T47D (cell line): ENCODE measurements around the gene ZNRF4.

Source experiments
- DNase-seq, 2 experiments: peaks; one replicate each; pipeline versions ENCODE4 v3.0.0 to v3.0.0-alpha.2; 2011 to 2012; ENCODE audit warnings: low read depth in 1 of 2, low spot score in 1 of 2
- JUND ChIP-seq: IDR thresholded peaks from 2 replicates; pipeline ENCODE4 v1.6.1; 2012; ENCODE audit warnings: low read depth
- in situ Hi-C: cut with HindIII; loops from 2 replicates; pipeline ENCODE4 v1.10.0; 2016; ENCODE audit warnings: low sequenced_read_pairs, low pct_unique_long_range_greater_than_20kb

Gene ZNRF4

DNA sequence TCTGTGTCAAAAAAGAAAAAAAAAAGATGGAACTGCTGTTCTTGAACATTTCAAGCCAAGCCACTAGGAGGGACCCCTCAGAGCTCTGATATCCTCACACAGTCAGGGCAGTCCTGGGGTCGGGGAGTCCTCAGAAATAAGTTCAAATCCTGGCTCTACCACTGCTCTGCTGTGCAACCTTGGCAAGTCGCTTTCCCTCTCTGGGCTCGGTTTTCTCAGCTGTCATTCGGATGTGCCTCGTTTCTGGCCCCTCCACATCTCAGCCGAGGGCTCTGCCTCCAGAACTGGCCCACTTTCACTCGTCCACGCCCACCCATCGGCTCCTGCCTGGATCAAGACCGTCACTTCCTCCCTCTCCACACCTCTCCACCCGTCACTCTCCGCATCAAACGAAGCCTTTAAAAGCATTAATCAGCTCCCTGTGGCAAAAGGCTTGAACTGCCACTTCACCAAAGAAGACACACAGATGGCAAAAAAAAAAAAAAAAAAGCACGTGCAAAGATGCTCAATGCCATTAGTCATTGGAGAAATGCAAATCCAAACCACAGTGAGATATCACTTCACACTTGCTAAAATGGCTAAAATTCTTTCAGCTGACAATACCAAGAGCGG, 7.4 kb upstream of the ZNRF4 start:
- no peak for TF ChIP-seq JUND
- DNase-seq, result no peak
- in situ Hi-C loops, result no loop called here

DNA sequence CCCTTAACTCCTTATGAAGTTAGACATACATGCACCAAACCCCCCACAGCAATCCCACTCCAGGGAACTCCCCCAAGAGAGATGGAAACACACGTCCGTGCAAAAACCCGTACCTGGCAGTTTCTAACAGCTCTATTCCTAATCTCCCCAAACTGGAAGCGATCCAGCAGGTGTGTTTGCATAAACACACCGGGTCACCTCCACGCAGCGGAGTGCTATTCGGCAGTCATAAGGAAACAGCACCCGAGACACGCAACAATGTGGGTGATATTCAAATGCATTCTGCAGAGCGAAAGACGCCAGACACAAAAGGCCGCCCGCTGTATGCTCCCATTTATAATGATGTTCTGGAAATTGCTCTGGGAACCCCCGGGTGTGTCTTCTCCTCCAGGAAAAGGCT, 6.8 kb upstream of the ZNRF4 start:
- in situ Hi-C loops, result no loop called here
- no peak for DNase-seq
- TF ChIP-seq JUND, result no peak

DNA sequence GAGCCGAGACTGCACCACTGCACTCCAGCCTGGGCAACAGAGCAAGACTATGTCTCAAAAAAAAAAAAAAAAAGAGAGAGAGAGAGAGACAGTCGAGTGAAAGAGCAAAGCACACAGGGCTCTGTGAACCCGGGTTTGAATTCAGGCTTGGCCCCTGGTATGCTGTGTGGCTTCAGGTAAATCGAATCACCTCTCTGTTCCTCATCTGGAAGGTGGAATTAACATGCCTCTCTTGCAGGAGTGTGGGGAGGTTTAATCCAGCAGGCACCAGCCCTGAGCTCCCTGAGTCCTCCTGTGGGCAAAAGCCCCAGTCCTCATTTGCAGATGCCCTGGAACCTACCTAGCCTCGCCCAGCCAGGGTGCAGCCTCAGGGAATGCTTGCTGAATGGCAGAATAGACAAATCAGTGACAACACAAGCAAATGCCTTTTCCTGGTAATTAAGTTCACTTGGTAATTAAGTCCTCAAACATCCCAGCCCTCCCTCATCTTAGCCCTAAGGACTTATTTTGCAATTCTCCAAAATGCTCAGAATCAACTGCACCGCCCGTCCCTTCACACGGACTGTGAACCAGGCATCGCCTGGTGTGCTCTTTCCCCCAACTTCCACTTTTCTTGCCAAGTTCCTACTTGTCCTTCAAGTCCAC, 4.6 kb upstream of the ZNRF4 start:
- in situ Hi-C loops, result no loop called here
- no peak for DNase-seq

DNA sequence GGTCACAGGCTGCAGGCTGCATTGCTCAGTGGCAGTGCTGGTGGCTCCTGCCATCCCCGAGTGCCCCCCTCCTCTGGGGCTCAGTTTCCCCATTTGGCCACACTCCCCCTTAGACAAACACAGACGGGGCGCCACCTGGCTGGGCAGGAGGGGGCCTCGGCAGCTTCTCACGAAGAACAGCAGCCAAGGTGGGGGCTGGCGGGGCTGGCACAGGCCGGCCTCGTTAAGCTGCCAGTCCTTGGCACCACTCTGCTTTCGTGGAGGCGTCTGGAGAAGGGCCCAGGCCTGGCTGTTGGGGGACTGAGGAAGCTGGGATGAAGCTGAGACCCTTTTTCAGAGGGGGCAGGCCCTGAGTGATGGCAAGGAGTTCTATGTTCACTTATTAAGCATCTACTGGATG, 3.7 kb upstream of the ZNRF4 start:
- in situ Hi-C loops, result no loop called here
- DNase-seq, result no peak
- TF ChIP-seq JUND, result no peak

More for the DNA sequence above, 4.6 kb upstream of the ZNRF4 start:
- TF ChIP-seq JUND, result no peak

DNA sequence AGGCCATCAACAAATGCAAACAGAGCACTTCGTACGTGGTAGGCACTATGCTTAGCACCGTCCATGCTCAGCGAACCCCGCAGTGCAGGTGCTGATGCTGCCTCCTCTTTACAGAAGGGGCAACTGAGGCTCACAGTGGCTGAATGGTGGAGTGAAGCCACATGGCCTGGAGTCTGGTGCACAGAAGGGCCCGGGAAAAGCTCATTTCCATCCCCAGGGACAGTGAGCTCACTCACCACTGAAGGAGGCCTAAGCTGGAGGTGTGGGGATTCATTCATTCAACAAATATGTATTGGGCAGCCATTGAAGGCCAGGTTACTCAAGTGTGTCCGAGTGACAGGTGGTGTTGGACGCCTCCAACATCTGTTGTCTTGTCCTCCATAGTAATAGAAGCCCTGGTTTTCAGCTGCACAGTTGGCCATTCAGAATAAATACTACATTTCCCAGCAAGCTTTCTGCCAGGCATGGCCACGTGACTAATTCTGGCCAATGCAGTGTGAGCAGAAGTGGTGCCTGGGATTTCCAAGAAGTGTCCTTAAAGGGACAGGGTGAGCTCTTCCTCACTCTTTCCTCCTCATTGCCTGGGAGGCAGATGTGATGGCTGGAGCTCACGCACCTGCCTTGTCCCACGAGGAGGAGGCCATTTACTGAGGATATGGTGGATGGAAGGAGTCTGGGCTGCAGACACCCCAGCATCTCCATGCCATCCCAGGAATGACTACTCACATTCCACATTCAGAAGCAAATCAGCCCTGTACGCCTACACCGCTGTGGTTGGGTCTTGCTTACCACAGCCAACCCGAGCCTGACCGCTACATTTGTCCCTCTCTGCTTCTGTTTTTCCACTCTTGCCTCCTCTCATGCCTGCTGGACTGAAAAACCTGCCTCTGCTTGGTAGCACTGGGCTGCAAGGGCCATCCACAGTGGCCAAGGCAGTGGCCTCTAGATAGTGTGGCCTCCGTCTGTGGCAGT, 2.3 kb upstream of the ZNRF4 start:
- TF ChIP-seq JUND, result no peak
- DNase-seq, result peak; percentile 54 to 75
- in situ Hi-C loops, result no loop called here

DNA sequence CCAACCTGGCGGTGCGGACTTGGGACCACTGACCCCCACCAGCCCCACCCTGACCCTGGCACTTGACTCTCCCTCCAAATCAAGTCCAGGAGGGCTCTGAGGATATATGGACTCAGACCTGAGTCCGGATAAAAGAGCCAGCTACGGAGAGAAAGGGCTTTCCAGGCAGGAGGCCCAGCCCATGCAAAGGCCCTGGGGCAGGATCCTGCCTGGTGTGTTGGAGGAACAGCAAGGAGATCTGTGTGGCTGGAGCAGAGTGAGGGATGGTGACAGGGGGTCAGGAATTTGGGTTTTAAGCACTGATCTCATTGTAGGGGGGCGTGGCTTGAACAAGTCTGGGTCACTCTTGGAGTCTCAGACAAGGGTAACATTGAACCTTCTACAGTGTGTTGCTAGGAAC, 474 bp upstream of the ZNRF4 start:
- TF ChIP-seq JUND, result no peak
- no peak for DNase-seq
- in situ Hi-C loops, result no loop called here

DNA sequence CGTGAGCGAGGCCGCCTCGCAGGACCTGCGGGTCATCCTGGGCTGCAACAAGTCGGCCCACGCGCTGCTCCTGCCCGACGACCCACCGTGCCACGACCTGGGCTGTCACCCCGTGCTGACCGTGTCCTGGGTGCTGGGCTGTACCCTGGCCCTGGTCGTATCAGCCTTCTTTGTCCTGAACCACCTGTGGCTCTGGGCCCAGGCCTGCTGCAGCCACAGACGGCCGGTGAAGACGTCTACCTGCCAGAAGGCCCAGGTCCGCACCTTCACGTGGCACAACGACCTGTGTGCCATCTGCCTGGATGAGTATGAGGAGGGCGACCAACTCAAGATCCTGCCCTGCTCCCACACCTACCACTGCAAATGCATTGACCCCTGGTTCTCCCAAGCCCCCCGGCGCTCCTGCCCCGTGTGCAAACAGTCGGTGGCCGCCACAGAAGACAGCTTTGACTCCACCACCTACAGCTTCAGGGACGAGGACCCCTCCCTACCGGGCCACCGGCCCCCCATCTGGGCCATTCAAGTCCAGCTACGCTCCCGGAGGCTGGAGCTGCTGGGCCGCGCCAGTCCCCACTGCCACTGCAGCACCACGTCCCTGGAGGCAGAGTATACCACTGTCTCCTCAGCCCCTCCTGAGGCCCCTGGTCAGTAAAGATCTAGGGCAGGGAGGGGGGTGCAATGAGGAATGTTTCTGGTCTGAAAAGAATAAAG, 1.1 kb downstream of the ZNRF4 start:
- no peak for DNase-seq
- in situ Hi-C loops, result no loop called here
- no peak for TF ChIP-seq JUND

DNA sequence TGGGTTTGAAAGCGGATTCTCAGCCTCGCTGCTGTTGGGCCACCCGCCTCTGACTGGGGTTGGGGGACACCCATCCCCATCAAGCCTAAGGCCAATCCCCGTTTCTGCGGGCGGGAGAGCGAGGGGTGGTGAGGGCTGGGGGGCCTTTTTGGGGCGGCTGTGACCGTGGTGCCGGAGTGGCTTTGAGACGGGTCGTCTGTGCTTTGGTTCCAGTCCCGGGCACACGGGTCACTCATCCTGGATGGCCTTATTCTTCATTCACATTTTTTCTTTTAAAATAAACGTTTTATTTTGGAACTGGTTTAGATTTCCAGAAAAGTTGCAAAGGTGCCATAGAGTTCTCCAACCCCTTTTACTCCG, 1.6 kb downstream of the ZNRF4 start:
- in situ Hi-C loops, result no loop called here
- TF ChIP-seq JUND, result no peak
- DNase-seq, result no peak

DNA sequence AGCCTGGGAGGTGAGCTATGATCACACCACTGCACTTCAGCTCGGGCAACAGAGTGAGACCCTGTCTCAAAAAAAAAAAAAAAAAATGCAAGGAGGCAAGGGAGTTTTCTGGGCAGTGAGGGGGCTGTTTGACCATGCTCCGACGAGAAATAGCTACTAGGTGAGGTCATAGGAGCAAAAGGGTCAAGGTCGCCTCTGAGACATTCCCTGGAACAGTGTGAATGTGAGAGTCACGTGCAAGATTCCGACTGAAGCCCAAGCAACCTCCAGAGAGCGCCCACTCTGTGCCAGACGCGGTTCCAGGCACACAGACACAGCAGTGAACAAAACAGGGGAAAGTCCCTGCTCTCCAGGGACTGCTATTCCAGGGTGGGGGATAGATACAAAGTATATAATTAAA, 2.5 kb downstream of the ZNRF4 start:
- TF ChIP-seq JUND, result no peak
- in situ Hi-C loops, result no loop called here
- no peak for DNase-seq

DNA sequence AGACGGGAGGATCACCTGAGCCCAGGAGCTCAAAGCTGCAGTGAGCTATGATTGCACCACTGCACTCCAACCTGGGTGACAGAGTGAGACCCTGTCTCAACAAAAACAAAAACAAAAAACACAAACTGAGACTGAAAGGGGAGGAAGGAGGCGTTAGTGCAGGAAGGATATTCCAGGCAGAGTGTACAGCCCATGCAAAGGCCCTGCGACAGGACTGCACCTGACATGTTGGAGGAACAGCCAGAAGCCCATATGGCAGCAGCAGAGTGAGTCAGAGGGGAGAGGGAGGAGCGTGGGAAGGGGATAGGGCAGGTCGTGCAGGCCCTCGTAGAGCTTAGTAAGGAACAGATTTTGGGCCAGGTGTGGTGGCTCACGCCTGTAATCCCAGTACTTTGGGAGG, 3.2 kb downstream of the ZNRF4 start:
- in situ Hi-C loops, result no loop called here
- DNase-seq, result no peak
- TF ChIP-seq JUND, result no peak

DNA sequence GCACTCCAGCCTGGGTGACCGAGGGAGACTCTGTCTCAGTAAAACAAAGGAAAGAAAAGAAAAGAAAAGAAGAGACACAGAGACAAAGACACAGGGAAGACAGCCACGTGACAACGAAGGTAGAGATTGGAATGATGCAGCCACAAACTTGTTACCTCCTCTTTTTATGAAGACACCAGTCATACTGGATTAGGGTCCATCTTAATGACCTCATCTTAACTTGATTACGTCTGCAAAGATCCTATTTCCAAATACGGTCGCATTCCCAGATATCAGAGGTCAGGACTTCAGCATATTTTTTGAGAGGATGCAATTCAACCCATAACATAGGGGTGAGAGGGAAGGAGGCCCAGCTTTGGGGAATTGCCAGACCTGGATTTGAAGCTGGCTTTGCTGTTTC, 4.1 kb downstream of the ZNRF4 start:
- no peak for TF ChIP-seq JUND
- DNase-seq, result no peak
- in situ Hi-C loops, result no loop called here

DNA sequence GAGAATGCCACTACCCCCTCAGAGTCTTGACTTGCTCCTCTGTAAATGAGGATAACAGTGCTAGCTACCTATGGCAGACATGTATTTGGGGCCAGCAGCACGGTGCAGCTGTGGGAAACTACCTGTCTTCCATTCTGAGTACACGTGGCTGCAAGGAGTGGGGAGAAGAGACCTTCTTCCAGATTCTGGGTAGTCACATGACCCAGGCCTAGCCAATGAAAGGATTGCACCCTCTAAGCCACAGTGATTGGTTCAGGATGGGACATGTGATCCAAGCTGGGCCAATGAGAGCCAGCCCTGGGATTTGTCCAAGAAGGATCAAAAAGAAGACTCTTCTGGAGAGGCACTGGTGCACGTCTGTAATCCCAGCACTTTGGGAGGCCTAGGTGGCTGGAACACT, 5.5 kb downstream of the ZNRF4 start:
- in situ Hi-C loops, result no loop called here
- TF ChIP-seq JUND, result no peak
- DNase-seq, result no peak
